Endothelial cell of umbilical vein (primary cell): ENCODE results near the gene XNDC1N. TPM values are rescaled to one million over a fixed set of nuclear protein-coding genes. Genes with fewer than 3 reads are reported as not detected.

Source experiments
- BruUV-seq: library from RNA; stranded (reverse); fragments of 400-500 nt; replicated peaks from 2 replicates; lab custom pipeline; 2021; lab: Mats Ljungman, UMichigan
- CTCF ChIA-PET: fragments of 300-600, 350-600 bp; sonication (Branson Sonifier 250); formaldehyde crosslinking; loops from one replicate; lab custom pipeline; 2021; ENCODE audit warnings: antibody characterized with exemption, inconsistent platforms; lab: Charles Lee
- POLR2A ChIA-PET: fragments of 300-600, 350-600 bp; sonication (Branson Sonifier 250); formaldehyde crosslinking; loops from one replicate; lab custom pipeline; 2021; ENCODE audit warnings: antibody characterized with exemption, inconsistent platforms; lab: Charles Lee
- DNase-seq: peaks from one replicate; pipeline ENCODE4 v3.0.0-alpha.2; 2011; ENCODE audit warnings: low read depth, low spot score
- FAIRE-seq: peaks from 2 replicates; lab custom pipeline; 2011; peaks lifted over from hg19 to GRCh38; lab: Jason Lieb, UNC
- H2AFZ ChIP-seq: 2 replicates; pipeline ENCODE4 v1.6.0; 2012; ENCODE audit warnings: low read depth, low read length, control low read depth, inconsistent platforms
- H3K27ac ChIP-seq: 2 replicates; pipeline ENCODE4 v1.5.1; 2011; ENCODE audit warnings: low read depth, mild to moderate bottlenecking, control low read depth, low read length, moderate library complexity; ENCODE audit not compliant: insufficient read depth
- H3K27me3 ChIP-seq, 2 experiments: 2 replicates each; pipeline versions ENCODE4 v1.6.0 to v1.6.1; 2011; ENCODE audit warnings: low read length in 2 of 2, mixed read lengths in 1 of 2; ENCODE audit not compliant: control insufficient read depth in 2 of 2, insufficient read depth in 2 of 2
- H3K36me3 ChIP-seq, 2 experiments: 2 replicates in 1 of 2; 3 replicates in 1 of 2; pipeline ENCODE4 v1.5.1; 2011; ENCODE audit warnings: low read length in 2 of 2, mild to moderate bottlenecking in 1 of 2, moderate library complexity in 1 of 2; ENCODE audit not compliant: control insufficient read depth in 2 of 2, insufficient read depth in 2 of 2; ENCODE audit errors: extremely low read depth in 1 of 2
- H3K4me1 ChIP-seq: 3 replicates; pipeline ENCODE4 v1.5.1; 2011; ENCODE audit warnings: mild to moderate bottlenecking, low read length; ENCODE audit not compliant: control insufficient read depth, insufficient read depth; ENCODE audit errors: extremely low read depth
- H3K4me2 ChIP-seq: 2 replicates; pipeline ENCODE4 v1.6.1; 2011; ENCODE audit warnings: low read length, control low read depth, mixed read lengths; ENCODE audit not compliant: insufficient read depth
- H3K4me3 ChIP-seq, 3 experiments: fragments of 200-600 bp in 1 of 3; sonication (generic), shearing (Covaris generic) in 1 of 3; replicated peaks in 1 of 3; 2 replicates each; pipeline ENCODE4 v1.5.1; 2011 to 2016; ENCODE audit warnings: control low read depth in 3 of 3, low read length in 3 of 3, mild to moderate bottlenecking in 2 of 3, inconsistent platforms in 1 of 3, low read depth in 1 of 3, moderate library complexity in 1 of 3; ENCODE audit not compliant: insufficient read depth in 1 of 3
- H3K79me2 ChIP-seq: 2 replicates; pipeline ENCODE4 v1.6.0; 2012; ENCODE audit warnings: low read length, inconsistent platforms; ENCODE audit not compliant: control insufficient read depth, insufficient read depth
- H3K9ac ChIP-seq: replicated peaks from 2 replicates; pipeline ENCODE3; 2011; ENCODE audit warnings: low read length, control low read depth; ENCODE audit not compliant: insufficient read depth; ENCODE audit errors: extremely low read depth
- H3K9me1 ChIP-seq: replicated peaks from 3 replicates; pipeline ENCODE4 v1.6.0; 2011; ENCODE audit warnings: mild to moderate bottlenecking, low read length; ENCODE audit not compliant: control insufficient read depth, insufficient read depth; ENCODE audit errors: extremely low read depth
- H3K9me3 ChIP-seq: replicated peaks from 2 replicates; pipeline ENCODE4 v1.5.1; 2012; ENCODE audit warnings: low read length, inconsistent platforms; ENCODE audit not compliant: control insufficient read depth, insufficient read depth
- H4K20me1 ChIP-seq: replicated peaks from 2 replicates; pipeline ENCODE3; 2011; ENCODE audit warnings: mild to moderate bottlenecking, low read length; ENCODE audit not compliant: control insufficient read depth, insufficient read depth; ENCODE audit errors: extremely low read depth
- CTCF ChIP-seq, 2 donors: IDR thresholded peaks; 1 replicate in 1 of 2; 2 replicates in 1 of 2; pipeline ENCODE4 v1.5.1; 2011; ENCODE audit warnings: low read length in 2 of 2, mild to moderate bottlenecking in 2 of 2, moderate library complexity in 2 of 2, control low read depth in 1 of 2, inconsistent platforms in 1 of 2, low read depth in 1 of 2; ENCODE audit not compliant: insufficient read depth in 1 of 2; ENCODE audit errors: extremely low read depth in 1 of 2
- EZH2 ChIP-seq: IDR thresholded peaks from 2 replicates; pipeline ENCODE4 v1.6.1; 2012; ENCODE audit warnings: borderline replicate concordance, low read depth, mild to moderate bottlenecking, moderate library complexity, low read length, inconsistent platforms; ENCODE audit not compliant: severe bottlenecking
- FOS ChIP-seq: IDR thresholded peaks from 2 replicates; pipeline ENCODE4 v1.6.1; 2011; ENCODE audit warnings: mild to moderate bottlenecking, low read length, moderate library complexity, borderline replicate concordance; ENCODE audit not compliant: insufficient read depth
- GATA2 ChIP-seq: IDR thresholded peaks from 2 replicates; pipeline ENCODE4 v1.7.0; 2011; ENCODE audit warnings: low read depth, mild to moderate bottlenecking, moderate library complexity, mixed read lengths, low read length; ENCODE audit not compliant: insufficient read length, insufficient read depth
- JUN ChIP-seq: IDR thresholded peaks from 2 replicates; pipeline ENCODE4 v1.6.1; 2011; ENCODE audit warnings: borderline replicate concordance, low read depth; ENCODE audit not compliant: insufficient read length, insufficient read depth
- MAX ChIP-seq: IDR thresholded peaks from 2 replicates; pipeline ENCODE4 v1.6.1; 2011; ENCODE audit not compliant: insufficient read depth, insufficient read length
- MYC ChIP-seq: IDR thresholded peaks from one replicate; pipeline ENCODE4 v1.6.1; 2011; ENCODE audit warnings: mild to moderate bottlenecking, low read depth, low read length
- POLR2A ChIP-seq: IDR thresholded peaks from 2 replicates; pipeline ENCODE4 v1.6.1; 2012; ENCODE audit warnings: low read depth, mild to moderate bottlenecking, control low read depth, low read length
- POLR2AphosphoS5 ChIP-seq: IDR thresholded peaks from 2 replicates; pipeline ENCODE4 v1.6.1; 2012; ENCODE audit warnings: low read depth, mild to moderate bottlenecking, control low read depth, low read length, moderate library complexity; ENCODE audit not compliant: insufficient read depth
- dilution Hi-C: fragments of 300-500 bp; cut with MboI; formaldehyde crosslinking; loops from one replicate; pipeline ENCODE4 v1.15.0; 2019; ENCODE audit warnings: low sequenced_read_pairs; ENCODE audit not compliant: extremely low pct_ligation_motif_present
- intact Hi-C: fragments of 100-400 bp; cut with micrococcal nuclease; formaldehyde crosslinking; loops from one replicate; pipeline ENCODE4 v1.10.0; 2022
- polyA plus RNA-seq, 4 experiments: library from polyadenylated mRNA; depleted of rRNA in 3 of 4; stranded (reverse) in 3 of 4; unstranded in 1 of 4; fragments of >200 nt; gene quantifications; 2 replicates each; pipeline versions ENCODE4 v1.2.1 to v1.2.3, GENCODE V29; 2011 to 2012; ENCODE audit warnings: missing spikeins in 1 of 4
- total RNA-seq: library from RNA; stranded (reverse); gene quantifications from 2 replicates; pipeline ENCODE4 v1.2.3, GENCODE V29; 2021

The XNDC1N gene
- total and polyA plus RNA-seq, 2 donors (not counting 3 experiments of a cell fraction or from before 2014, with no cell fraction given) = 3.5 to 9.0 TPM

- ChIA-PET POLR2A (no interaction called here), CTCF (no interaction called here)
Measured at GRCh38 chr11:71971680-71972079, 43.3 kb upstream of the XNDC1N start.

More at GRCh38 chr11:71971680-71972079, 43.3 kb upstream of the XNDC1N start:
- no peaks in the 10 kb centered on the region for H3K9me3 ChIP-seq
- FAIRE-seq (no peak), DNase-seq (no peak)
- peaks cover 60% of the 10 kb centered on the region for H3K79me2 ChIP-seq
- BruUV-seq = no TSS peak
- no peak overlapping the region for H3K4me3 ChIP-seq
- TF ChIP-seq CTCF (IDR thresholded peaks at IDR 0.05; ENCODE audit: extremely low read depth in 1 of 2, insufficient read depth in 1 of 2, low read depth in 1 of 2, low read length in 2 of 2) = no peak
- TF ChIP-seq FOS = no peak
- TF ChIP-seq MYC = no peak
- TF ChIP-seq MAX = no peak
- no peak for TF ChIP-seq EZH2
- no peak for TF ChIP-seq JUN
- no peak for TF ChIP-seq POLR2AphosphoS5
- TF ChIP-seq GATA2 = no peak
- no peak for TF ChIP-seq POLR2A
- intact Hi-C loops = no loop called here
- H3K4me1 ChIP-seq = no peaks in the 10 kb centered on the region
- H3K4me2 ChIP-seq = no peak overlapping the region
- H3K9me1 ChIP-seq = no peaks in the 10 kb centered on the region
- dilution Hi-C loops = no loop called here
- no peaks in the 10 kb centered on the region for H3K27me3 ChIP-seq
- H4K20me1 ChIP-seq = no peaks in the 10 kb centered on the region
- H3K9ac ChIP-seq = no peak overlapping the region
- H2AFZ ChIP-seq = no peak overlapping the region
- peaks cover 4 to 17% of the 10 kb centered on the region in 2 experiments for H3K36me3 ChIP-seq
- H3K27ac ChIP-seq = no peak overlapping the region
